ENCODE results near the gene GALNT7.

The GALNT7 gene

DNA sequence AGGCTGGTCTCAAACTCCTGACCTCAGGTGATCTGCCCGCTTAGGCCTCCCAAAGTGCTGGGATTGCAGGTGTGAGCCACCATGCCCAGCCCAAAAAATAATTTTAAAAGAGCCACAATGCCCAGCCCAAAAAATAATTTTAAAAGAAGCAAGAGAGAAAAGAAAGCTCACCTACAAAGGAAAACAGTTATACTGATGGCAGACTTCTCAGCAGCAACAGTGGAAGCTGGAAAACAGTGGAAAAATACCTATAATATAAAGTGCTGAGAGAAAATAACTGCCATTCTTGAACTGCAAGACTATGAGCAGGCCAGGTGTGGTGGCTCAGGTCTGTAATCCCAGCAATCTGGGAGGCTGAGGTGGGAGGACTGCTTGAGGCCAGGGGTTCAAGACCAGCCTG is 178.9 kb downstream of the GALNT7 start:
- TF ChIP-seq, protein P1, sequence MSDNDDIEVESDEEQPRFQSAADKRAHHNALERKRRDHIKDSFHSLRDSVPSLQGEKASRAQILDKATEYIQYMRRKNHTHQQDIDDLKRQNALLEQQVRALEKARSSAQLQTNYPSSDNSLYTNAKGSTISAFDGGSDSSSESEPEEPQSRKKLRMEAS (IDR thresholded peaks at IDR 0.05; ENCODE audit: low read depth, low read length): no peak
- TF ChIP-seq, protein P2, sequence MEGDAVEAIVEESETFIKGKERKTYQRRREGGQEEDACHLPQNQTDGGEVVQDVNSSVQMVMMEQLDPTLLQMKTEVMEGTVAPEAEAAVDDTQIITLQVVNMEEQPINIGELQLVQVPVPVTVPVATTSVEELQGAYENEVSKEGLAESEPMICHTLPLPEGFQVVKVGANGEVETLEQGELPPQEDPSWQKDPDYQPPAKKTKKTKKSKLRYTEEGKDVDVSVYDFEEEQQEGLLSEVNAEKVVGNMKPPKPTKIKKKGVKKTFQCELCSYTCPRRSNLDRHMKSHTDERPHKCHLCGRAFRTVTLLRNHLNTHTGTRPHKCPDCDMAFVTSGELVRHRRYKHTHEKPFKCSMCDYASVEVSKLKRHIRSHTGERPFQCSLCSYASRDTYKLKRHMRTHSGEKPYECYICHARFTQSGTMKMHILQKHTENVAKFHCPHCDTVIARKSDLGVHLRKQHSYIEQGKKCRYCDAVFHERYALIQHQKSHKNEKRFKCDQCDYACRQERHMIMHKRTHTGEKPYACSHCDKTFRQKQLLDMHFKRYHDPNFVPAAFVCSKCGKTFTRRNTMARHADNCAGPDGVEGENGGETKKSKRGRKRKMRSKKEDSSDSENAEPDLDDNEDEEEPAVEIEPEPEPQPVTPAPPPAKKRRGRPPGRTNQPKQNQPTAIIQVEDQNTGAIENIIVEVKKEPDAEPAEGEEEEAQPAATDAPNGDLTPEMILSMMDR (IDR thresholded peaks at IDR 0.05; ENCODE audit: low read depth, low read length): no peak
- no peak for TF ChIP-seq POLR2A (IDR thresholded peaks at IDR 0.05; ENCODE audit: extremely low read depth, insufficient read length)
- TF ChIP-seq MYC (IDR thresholded peaks at IDR 0.05; ENCODE audit: low read depth, low read length): no peak
- DNase-seq (ENCODE audit: low read depth): no peak
- H3K4me3 ChIP-seq (ENCODE audit: low read depth, low read length): no peak overlapping the region

DNA sequence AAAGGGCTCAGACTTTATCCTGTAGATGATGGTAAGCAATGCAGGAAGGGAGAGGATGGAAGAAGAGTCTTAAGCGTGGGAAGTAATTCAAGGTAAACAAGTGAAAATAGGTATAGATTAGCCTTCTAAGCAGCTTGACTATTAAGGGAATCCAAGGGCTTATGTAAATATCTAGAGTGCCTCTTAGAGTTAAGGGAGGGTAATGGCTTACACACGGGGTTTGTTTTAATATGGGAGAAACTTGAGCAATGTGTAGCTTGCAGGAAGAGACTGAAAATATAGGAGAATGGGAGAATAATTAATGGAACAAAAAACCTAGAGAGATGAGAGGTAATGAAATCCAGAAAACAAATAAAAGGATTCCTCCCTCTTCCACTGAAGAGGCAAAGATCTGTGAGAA is 189.3 kb downstream of the GALNT7 start:
- TF ChIP-seq MYC (IDR thresholded peaks at IDR 0.05; ENCODE audit: low read depth, low read length) (no peak), POLR2A (IDR thresholded peaks at IDR 0.05; ENCODE audit: extremely low read depth, insufficient read length) (no peak)
- TF ChIP-seq, protein P1 (IDR thresholded peaks at IDR 0.05; ENCODE audit: low read depth, low read length): no peak
- TF ChIP-seq, protein P2 (IDR thresholded peaks at IDR 0.05; ENCODE audit: low read depth, low read length): no peak
- H3K4me3 ChIP-seq (ENCODE audit: low read depth, low read length): no peak overlapping the region
- no peak for DNase-seq (ENCODE audit: low read depth)

DNA sequence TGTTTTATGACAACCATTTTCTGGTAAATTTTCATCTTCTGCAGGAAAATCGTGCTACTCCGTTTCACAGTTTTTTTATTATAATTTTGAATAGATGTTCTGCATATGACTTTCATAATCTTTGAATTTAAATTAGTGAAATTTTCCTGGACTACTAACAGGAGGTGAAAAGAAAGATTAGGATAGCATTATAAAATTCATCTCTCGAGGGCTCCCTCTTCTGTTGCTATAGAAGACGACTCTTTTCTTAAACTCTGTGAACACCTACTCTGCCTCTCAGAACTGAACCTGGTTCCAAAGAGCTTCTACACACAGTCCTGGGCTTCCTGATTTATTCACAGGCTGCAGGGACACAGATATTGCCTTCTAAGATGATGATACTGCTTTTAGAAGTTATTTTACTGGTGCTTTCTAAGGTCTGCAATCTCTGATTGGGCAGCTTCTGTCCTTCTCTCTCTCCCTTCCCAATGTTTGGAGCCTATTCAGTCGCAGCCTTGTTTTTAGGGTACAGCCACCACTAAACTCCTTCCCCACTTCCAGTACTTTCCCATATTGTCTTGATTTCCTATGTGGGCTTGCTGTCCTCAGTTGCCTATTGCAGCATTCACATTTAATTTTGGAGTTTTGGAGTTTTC is 192.1 kb downstream of the GALNT7 start:
- H3K4me3 ChIP-seq (ENCODE audit: low read depth, low read length): no peak overlapping the region
- DNase-seq (ENCODE audit: low read depth): no peak
- no peak for TF ChIP-seq POLR2A (IDR thresholded peaks at IDR 0.05; ENCODE audit: extremely low read depth, insufficient read length)
- TF ChIP-seq, protein P2 (IDR thresholded peaks at IDR 0.05; ENCODE audit: low read depth, low read length): no peak
- no peak for TF ChIP-seq MYC (IDR thresholded peaks at IDR 0.05; ENCODE audit: low read depth, low read length)
- TF ChIP-seq, protein P1 (IDR thresholded peaks at IDR 0.05; ENCODE audit: low read depth, low read length): no peak

DNA sequence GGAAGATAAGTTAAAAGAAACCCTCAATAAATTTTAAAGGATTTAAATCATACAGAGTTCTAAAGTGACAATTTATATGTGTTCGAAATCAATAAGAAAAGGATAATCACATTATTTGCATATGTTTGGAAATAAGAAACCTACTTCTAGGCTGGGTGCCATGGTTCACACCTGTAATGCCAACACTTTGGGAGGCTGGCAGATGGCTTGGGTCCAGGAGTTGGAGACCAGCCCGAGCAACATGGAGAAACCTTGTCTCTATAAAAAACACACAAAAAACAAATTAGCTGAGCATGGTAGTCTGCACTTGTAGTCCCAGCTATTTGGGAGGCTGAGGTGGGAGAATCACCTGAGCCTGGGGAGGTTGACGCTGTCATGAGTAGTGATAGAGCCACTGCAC is 194.1 kb downstream of the GALNT7 start:
- TF ChIP-seq, protein P2 (IDR thresholded peaks at IDR 0.05; ENCODE audit: low read depth, low read length): no peak
- TF ChIP-seq POLR2A (IDR thresholded peaks at IDR 0.05; ENCODE audit: extremely low read depth, insufficient read length) (no peak), MYC (IDR thresholded peaks at IDR 0.05; ENCODE audit: low read depth, low read length) (no peak)
- TF ChIP-seq, protein P1 (IDR thresholded peaks at IDR 0.05; ENCODE audit: low read depth, low read length): no peak
- DNase-seq (ENCODE audit: low read depth): no peak
- H3K4me3 ChIP-seq (ENCODE audit: low read depth, low read length): no peak overlapping the region

DNA sequence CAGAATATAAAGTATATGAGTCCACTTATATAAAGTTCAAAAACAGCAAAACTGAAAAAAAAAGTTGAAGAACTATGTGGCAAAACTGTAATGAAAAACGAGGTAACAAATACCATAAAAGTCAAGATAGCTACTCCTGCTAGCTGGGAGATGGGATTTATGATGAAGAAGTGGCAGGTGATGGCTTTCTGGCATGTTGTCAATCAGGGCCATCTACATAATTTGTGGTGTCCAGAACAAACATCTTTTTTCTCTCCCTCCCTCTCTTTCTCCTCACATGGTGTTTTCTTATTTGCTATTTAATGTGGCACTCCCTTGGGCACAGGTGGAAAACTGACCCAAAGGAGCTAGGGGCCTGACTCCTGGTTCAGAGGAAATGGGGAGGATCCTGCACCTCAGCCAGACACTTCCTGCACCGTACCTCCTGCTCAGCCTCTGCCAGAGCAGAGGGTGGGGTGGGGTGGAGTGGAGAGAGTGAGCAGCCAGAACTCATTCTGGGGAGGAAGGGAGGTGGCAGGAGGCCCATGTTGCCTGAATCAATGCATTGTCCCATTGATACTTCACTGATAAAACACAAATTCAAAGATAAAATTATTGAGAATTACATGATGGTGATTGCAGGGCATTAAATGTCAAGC is 196.9 kb downstream of the GALNT7 start:
- no peak for DNase-seq (ENCODE audit: low read depth)
- no peak overlapping the region for H3K4me3 ChIP-seq (ENCODE audit: low read depth, low read length)
- TF ChIP-seq, protein P1 (IDR thresholded peaks at IDR 0.05; ENCODE audit: low read depth, low read length): no peak
- TF ChIP-seq, protein P2 (IDR thresholded peaks at IDR 0.05; ENCODE audit: low read depth, low read length): no peak
- TF ChIP-seq MYC (IDR thresholded peaks at IDR 0.05; ENCODE audit: low read depth, low read length): no peak
- TF ChIP-seq POLR2A (IDR thresholded peaks at IDR 0.05; ENCODE audit: extremely low read depth, insufficient read length): no peak
